ENCODE data around the gene POLR3K.

POLR3K gene

GRCh38 chr16:83060-83603 lies 29.7 kb upstream of the POLR3K start:
- ChIA-PET CTCF (interaction anchor here (0.7 kb wide), 1 partner anchor 18 kb away, joined by 3 read pairs; no protein-coding TSS in a partner anchor), POLR2A (interaction anchor here (0.8 kb wide), 1 partner anchor 17 kb away, joined by 3 read pairs; no protein-coding TSS in a partner anchor)
- DNase-seq (ENCODE audit: extremely low spot score) = no peak
- no peak for TF ChIP-seq ZNF384 (IDR thresholded peaks at IDR 0.05)
- TF ChIP-seq TARDBP (IDR thresholded peaks at IDR 0.05) = no peak
- no peak for TF ChIP-seq ELF4 (IDR thresholded peaks at IDR 0.05)
- TF ChIP-seq FOXK2 (IDR thresholded peaks at IDR 0.05) = no peak
- no peak for TF ChIP-seq FOXM1 (IDR thresholded peaks at IDR 0.05; ENCODE audit: borderline replicate concordance)
- TF ChIP-seq FOXA1 (IDR thresholded peaks at IDR 0.05) = no peak
- no peak for TF ChIP-seq PKNOX1 (IDR thresholded peaks at IDR 0.05)
- TF ChIP-seq CTBP1 (IDR thresholded peaks at IDR 0.05; ENCODE audit: borderline replicate concordance) = no peak
- no peak for TF ChIP-seq NFRKB (IDR thresholded peaks at IDR 0.05)
- no peak for TF ChIP-seq ARNT (IDR thresholded peaks at IDR 0.05)
- TF ChIP-seq LEF1 (IDR thresholded peaks at IDR 0.05; ENCODE audit: borderline replicate concordance) = no peak
- TF ChIP-seq BHLHE40 (IDR thresholded peaks at IDR 0.05; ENCODE audit: borderline replicate concordance) = no peak

GRCh38 chr16:79151-80054 lies 26.0 kb upstream of the POLR3K start:
- CTCF ChIA-PET = interaction anchor here (0.6 kb wide), 1 partner anchor 92 kb away, joined by 3 read pairs; no protein-coding TSS in a partner anchor
- DNase-seq (ENCODE audit: extremely low spot score) = no peak
- TF ChIP-seq CTBP1 (IDR thresholded peaks at IDR 0.05; ENCODE audit: borderline replicate concordance) (no peak), BHLHE40 (IDR thresholded peaks at IDR 0.05; ENCODE audit: borderline replicate concordance) (no peak), ZNF384 (IDR thresholded peaks at IDR 0.05) (no peak), LEF1 (IDR thresholded peaks at IDR 0.05; ENCODE audit: borderline replicate concordance) (no peak), L3MBTL2 (conservative IDR thresholded peaks at IDR 0.05) (no peak), NFRKB (IDR thresholded peaks at IDR 0.05) (no peak), PKNOX1 (IDR thresholded peaks at IDR 0.05) (no peak)
- POLR2A ChIA-PET = interaction anchor here (0.6 to 1.0 kb wide), 2 partner anchors 12 to 156 kb away, joined by 3 read pairs; no protein-coding TSS in a partner anchor

- ChIA-PET POLR2A (interaction anchor here (0.9 to 2.0 kb wide), 4 partner anchors 11 to 16 kb away, joined by 3 to 13 read pairs (median 4); no protein-coding TSS in a partner anchor), CTCF (interaction anchor here (0.6 kb wide), 1 partner anchor 12 kb away, joined by 3 read pairs; no protein-coding TSS in a partner anchor)
- TF ChIP-seq FOXK2 (IDR thresholded peaks at IDR 0.05) (no peak), SP1 (IDR thresholded peaks at IDR 0.05) (no peak), LEF1 (IDR thresholded peaks at IDR 0.05; ENCODE audit: borderline replicate concordance) (no peak), FOXA1 (IDR thresholded peaks at IDR 0.05) (no peak), HDGF (IDR thresholded peaks at IDR 0.05; ENCODE audit: borderline replicate concordance) (no peak), PKNOX1 (IDR thresholded peaks at IDR 0.05) (no peak), L3MBTL2 (conservative IDR thresholded peaks at IDR 0.05) (no peak), ARNT (IDR thresholded peaks at IDR 0.05) (no peak), BHLHE40 (IDR thresholded peaks at IDR 0.05; ENCODE audit: borderline replicate concordance) (no peak), ELF4 (IDR thresholded peaks at IDR 0.05) (no peak)
- DNase-seq (ENCODE audit: extremely low spot score) = peak; percentile 31
These were observed 25.2 kb upstream of the POLR3K start for GRCh38 chr16:78444-79150.

GRCh38 chr16:77807-78443 lies 24.5 kb upstream of the POLR3K start, which contains the start of gene MPG:
Gene MPG, plus strand, starts transcription at chr16:78225. Its CDS starts 85 bp downstream, at chr16:78310.
- DNase-seq (ENCODE audit: extremely low spot score) = peak; percentile 87
- peak; percentile 60; the same call in 1 of the 2 replicates for TF ChIP-seq FOXM1 (IDR thresholded peaks at IDR 0.05; ENCODE audit: borderline replicate concordance)
- no peak for TF ChIP-seq BHLHE40 (IDR thresholded peaks at IDR 0.05; ENCODE audit: borderline replicate concordance)
- CTCF ChIA-PET = interaction anchor here (1.5 kb wide), 1 partner anchor 19 kb away, joined by 6 read pairs; no protein-coding TSS in a partner anchor
- POLR2A ChIA-PET = interaction anchor here (0.9 to 2.0 kb wide), 7 partner anchors 11 to 24 kb away, joined by 3 to 13 read pairs (median 4); partner anchors contain the start of genes POLR3K and SNRNP25

- TF ChIP-seq HDGF (IDR thresholded peaks at IDR 0.05; ENCODE audit: borderline replicate concordance) (0 out of 2 replicates have a peak, but pooled peaks have one; percentile 31), ZNF384 (IDR thresholded peaks at IDR 0.05) (no peak)
- POLR2A ChIA-PET = interaction anchor here (0.6 to 2.0 kb wide), 7 partner anchors 10 to 24 kb away, joined by 3 to 13 read pairs (median 4); partner anchors contain the start of genes POLR3K and SNRNP25
- DNase-seq (ENCODE audit: extremely low spot score) = peak; percentile 54
- CTCF ChIA-PET = interaction anchor here (1.5 kb wide), 1 partner anchor 20 kb away, joined by 6 read pairs; no protein-coding TSS in a partner anchor
These were observed 23.9 kb upstream of the POLR3K start for GRCh38 chr16:77273-77806.
